ENCODE results near the gene PLA2G7. TPM values are rescaled to one million over a fixed set of nuclear protein-coding genes. Genes with fewer than 3 reads are reported as not detected.

Gene PLA2G7
- total and polyA plus RNA-seq, 2 donors (not counting 1 experiment from before 2014, with no cell fraction given), result 0.04 to 1.1 TPM

GRCh38 chr6:46748940-46749503 is 13.8 kb upstream of the PLA2G7 start:
- ChIA-PET POLR2A (no interaction called here), CTCF (no interaction called here)
- H3K4me2 ChIP-seq (replicated peaks; ENCODE audit: low read depth, low read length, poor library complexity, severe bottlenecking), result no peak overlapping the region
- H3K36me3 ChIP-seq (replicated peaks in 1 of 2; ENCODE audit: control extremely low read depth in 1 of 2, control insufficient read depth in 1 of 2, extremely low read depth in 1 of 2, insufficient read depth in 2 of 2, low read length in 1 of 2), result no peaks in the 10 kb centered on the region
- ATAC-seq (ENCODE audit: low read depth) (no peak), DNase-seq (no peak)
- H3K27ac Mint-ChIP-seq, result no peak overlapping the region
- no peak overlapping the region for H3K4me3 ChIP-seq (ENCODE audit: control extremely low read depth in 1 of 5, extremely low read depth in 1 of 5, insufficient read depth in 1 of 5, low read depth in 2 of 5, low read length in 4 of 5)
- H3K9ac ChIP-seq (ENCODE audit: low read length), result no peak overlapping the region
- no peak overlapping the region for H3K27ac ChIP-seq (ENCODE audit: low read length in 2 of 2)
- WGBS (ENCODE audit: insufficient coverage), result 95% methylated on average over 2 of the region's 5 CpGs
- TF ChIP-seq, protein P1, sequence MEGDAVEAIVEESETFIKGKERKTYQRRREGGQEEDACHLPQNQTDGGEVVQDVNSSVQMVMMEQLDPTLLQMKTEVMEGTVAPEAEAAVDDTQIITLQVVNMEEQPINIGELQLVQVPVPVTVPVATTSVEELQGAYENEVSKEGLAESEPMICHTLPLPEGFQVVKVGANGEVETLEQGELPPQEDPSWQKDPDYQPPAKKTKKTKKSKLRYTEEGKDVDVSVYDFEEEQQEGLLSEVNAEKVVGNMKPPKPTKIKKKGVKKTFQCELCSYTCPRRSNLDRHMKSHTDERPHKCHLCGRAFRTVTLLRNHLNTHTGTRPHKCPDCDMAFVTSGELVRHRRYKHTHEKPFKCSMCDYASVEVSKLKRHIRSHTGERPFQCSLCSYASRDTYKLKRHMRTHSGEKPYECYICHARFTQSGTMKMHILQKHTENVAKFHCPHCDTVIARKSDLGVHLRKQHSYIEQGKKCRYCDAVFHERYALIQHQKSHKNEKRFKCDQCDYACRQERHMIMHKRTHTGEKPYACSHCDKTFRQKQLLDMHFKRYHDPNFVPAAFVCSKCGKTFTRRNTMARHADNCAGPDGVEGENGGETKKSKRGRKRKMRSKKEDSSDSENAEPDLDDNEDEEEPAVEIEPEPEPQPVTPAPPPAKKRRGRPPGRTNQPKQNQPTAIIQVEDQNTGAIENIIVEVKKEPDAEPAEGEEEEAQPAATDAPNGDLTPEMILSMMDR (IDR thresholded peaks at IDR 0.05), result no peak
- TF ChIP-seq EZH2 (IDR thresholded peaks at IDR 0.05; ENCODE audit: borderline replicate concordance, insufficient read depth, low read depth, low read length, poor library complexity, severe bottlenecking), result no peak
- H2AFZ ChIP-seq (ENCODE audit: insufficient read depth, low read depth, low read length, poor library complexity, severe bottlenecking), result no peak overlapping the region
- H3K79me2 ChIP-seq (ENCODE audit: control insufficient read depth, insufficient read depth, low read length), result no peaks in the 10 kb centered on the region
- H3K4me1 Mint-ChIP-seq, result no peaks in the 10 kb centered on the region
- H3K4me1 ChIP-seq (ENCODE audit: control insufficient read depth in 2 of 2, insufficient read depth in 2 of 2, low read length in 2 of 2), result no peaks in the 10 kb centered on the region
- H3K9me3 ChIP-seq (ENCODE audit: control extremely low read depth in 1 of 3, control insufficient read depth in 2 of 3, insufficient read depth in 1 of 3, low read length in 2 of 3), result no peaks in the 10 kb centered on the region
- no peaks in the 10 kb centered on the region for H3K9me3 Mint-ChIP-seq (ENCODE audit: insufficient read depth)
- intact Hi-C loops (cut with micrococcal nuclease), result no loop called here
- no peaks in the 10 kb centered on the region for H3K27me3 ChIP-seq (replicated peaks in 1 of 4; ENCODE audit: control extremely low read depth in 1 of 4, control insufficient read depth in 3 of 4, insufficient read depth in 4 of 4, low read length in 3 of 4)
- no peak overlapping the region for H3K4me3 Mint-ChIP-seq
- peaks cover 15% of the 10 kb centered on the region for H3K27me3 Mint-ChIP-seq
- no peaks in the 10 kb centered on the region for H4K20me1 ChIP-seq (ENCODE audit: control insufficient read depth, insufficient read depth, low read length, poor library complexity, severe bottlenecking)

DNA sequence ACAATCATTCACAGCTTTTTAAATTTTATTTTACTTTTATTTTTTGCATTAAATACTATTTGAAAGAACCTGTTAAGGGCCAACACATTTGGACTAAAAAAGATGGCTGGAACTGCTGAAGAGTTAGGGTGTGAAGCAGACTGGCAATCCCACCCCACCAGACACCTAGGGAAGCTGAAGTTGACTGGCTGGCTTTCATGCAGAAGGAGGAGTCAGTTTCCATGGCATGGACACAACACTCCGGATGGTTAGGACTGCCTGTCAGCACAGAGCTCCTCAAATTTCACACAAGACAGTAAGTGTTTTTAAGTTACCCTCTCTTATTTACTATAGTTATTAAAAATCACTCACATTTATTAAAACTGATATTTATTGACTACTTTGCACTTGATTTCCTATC is 11.5 kb upstream of the PLA2G7 start, which contains the start of gene ANKRD66:
Gene ANKRD66, plus strand, starts transcription at position 238 of the 400 bp plus-strand sequence. CDS start 5,016 bp downstream, outside the sequence.
- Histone ChIP-seq H3K9ac (ENCODE audit: low read length) (no peak within 1 kb of the TSS), H3K4me2 (replicated peaks; ENCODE audit: low read depth, low read length, poor library complexity, severe bottlenecking) (no peak within 1 kb of the TSS), H3K4me3 (ENCODE audit: control extremely low read depth in 1 of 5, extremely low read depth in 1 of 5, insufficient read depth in 1 of 5, low read depth in 2 of 5, low read length in 4 of 5) (no peak within 1 kb of the TSS), H3K27me3 (replicated peaks in 1 of 4; ENCODE audit: control extremely low read depth in 1 of 4, control insufficient read depth in 3 of 4, insufficient read depth in 4 of 4, low read length in 3 of 4) (no peaks in the 10 kb centered on the region), H3K9me3 (ENCODE audit: control extremely low read depth in 1 of 3, control insufficient read depth in 2 of 3, insufficient read depth in 1 of 3, low read length in 2 of 3) (no peaks in the 10 kb centered on the region), H3K36me3 (replicated peaks in 1 of 2; ENCODE audit: control extremely low read depth in 1 of 2, control insufficient read depth in 1 of 2, extremely low read depth in 1 of 2, insufficient read depth in 2 of 2, low read length in 1 of 2) (no peaks in the 10 kb centered on the region), H2AFZ (ENCODE audit: insufficient read depth, low read depth, low read length, poor library complexity, severe bottlenecking) (no peak within 1 kb of the TSS), H4K20me1 (ENCODE audit: control insufficient read depth, insufficient read depth, low read length, poor library complexity, severe bottlenecking) (no peaks in the 10 kb centered on the region), H3K4me1 (ENCODE audit: control insufficient read depth in 2 of 2, insufficient read depth in 2 of 2, low read length in 2 of 2) (no peaks in the 10 kb centered on the region), H3K27ac (ENCODE audit: low read length in 2 of 2) (no peak within 1 kb of the TSS), H3K79me2 (ENCODE audit: control insufficient read depth, insufficient read depth, low read length) (no peaks in the 10 kb centered on the region)
- H3K27ac Mint-ChIP-seq, result no peak within 1 kb of the TSS
- ChIA-PET CTCF (no interaction called here), POLR2A (no interaction called here)
- WGBS (ENCODE audit: insufficient coverage), result no CpG with 5 or more reads among the region's 1 CpG
- peaks cover 16% of the 10 kb centered on the region for H3K27me3 Mint-ChIP-seq
- ATAC-seq (ENCODE audit: low read depth), result no peak
- no peak within 1 kb of the TSS for H3K4me3 Mint-ChIP-seq
- no peak for DNase-seq
- intact Hi-C loops (cut with micrococcal nuclease), result no loop called here
- H3K4me1 Mint-ChIP-seq, result no peaks in the 10 kb centered on the region
- no peak for TF ChIP-seq EZH2 (IDR thresholded peaks at IDR 0.05; ENCODE audit: borderline replicate concordance, insufficient read depth, low read depth, low read length, poor library complexity, severe bottlenecking)
- TF ChIP-seq, protein P1 (IDR thresholded peaks at IDR 0.05), result no peak
- no peaks in the 10 kb centered on the region for H3K9me3 Mint-ChIP-seq (ENCODE audit: insufficient read depth)

Data from B cell (primary cell).